Astrocyte (in vitro differentiated cells and primary cell): ENCODE measurements around the gene DRC1.

ENCODE experiments used
- CTCF ChIP-seq: IDR thresholded peaks from 2 replicates; pipeline ENCODE4 v1.5.1; 2011; ENCODE audit warnings: low read depth, mild to moderate bottlenecking, inconsistent platforms, low read length, moderate library complexity; ENCODE audit not compliant: insufficient read depth
- EZH2 ChIP-seq: IDR thresholded peaks from 2 replicates; pipeline ENCODE4 v1.6.1; 2012; ENCODE audit warnings: mild to moderate bottlenecking, low read length, inconsistent platforms; ENCODE audit not compliant: insufficient read depth

DNA sequence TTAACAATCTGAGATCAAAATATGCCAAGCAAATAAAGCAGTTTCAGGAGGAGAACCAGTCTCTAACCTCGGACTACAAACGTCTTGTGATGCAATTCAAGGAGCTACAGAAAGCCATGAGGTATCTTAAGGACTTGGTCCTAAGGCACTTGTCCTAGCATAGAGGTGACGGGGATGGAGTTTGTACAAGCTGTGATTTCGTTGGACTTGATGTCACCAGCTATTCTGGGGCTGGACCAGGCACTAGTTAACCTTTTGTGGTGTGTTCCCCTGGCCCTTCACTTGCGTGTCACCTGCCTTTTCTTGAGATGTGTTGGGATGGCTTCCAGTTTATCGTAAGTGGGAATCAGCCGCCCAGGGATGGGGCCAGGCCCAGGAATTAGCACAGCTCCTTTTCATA lies 42.5 kb downstream of the DRC1 start:
- TF ChIP-seq EZH2 (no peak), CTCF (no peak)
